HG02642 (cell line): ENCODE results near the gene ATP9A.
"Not testable (repeated sequence)": the region's sequence is repeated elsewhere in the genome, so short reads cannot be mapped to it uniquely, and the experiment has no call there.

Source experiments
- ATAC-seq: cut with Tn5 transposase; IDR thresholded peaks from one replicate; pipeline ENCODE4 v1.9.1; 2021; ENCODE audit warnings: mild to moderate bottlenecking; ENCODE audit not compliant: unreplicated experiment, poor library complexity

ATP9A gene

DNA sequence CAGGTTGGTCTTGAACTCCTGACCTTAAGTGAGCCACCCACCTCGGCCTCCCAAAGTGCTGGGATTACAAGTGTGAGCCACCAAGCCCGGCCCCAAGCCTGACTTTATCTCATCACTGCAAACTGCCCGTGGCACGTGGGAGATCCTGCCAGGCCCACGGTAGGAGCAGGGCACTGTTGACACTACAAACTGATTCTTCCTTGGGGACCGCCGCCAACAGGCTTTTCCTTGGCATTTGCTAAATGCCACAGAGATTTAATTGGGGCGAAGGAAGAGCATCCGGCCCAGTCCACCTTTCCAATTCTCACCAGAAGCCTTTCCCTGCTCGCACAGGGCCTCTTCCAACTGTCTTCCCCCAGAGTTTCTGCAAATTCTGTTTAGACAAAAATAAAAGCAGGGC is 11.0 kb downstream of the ATP9A start:
- ATAC-seq = no peak

DNA sequence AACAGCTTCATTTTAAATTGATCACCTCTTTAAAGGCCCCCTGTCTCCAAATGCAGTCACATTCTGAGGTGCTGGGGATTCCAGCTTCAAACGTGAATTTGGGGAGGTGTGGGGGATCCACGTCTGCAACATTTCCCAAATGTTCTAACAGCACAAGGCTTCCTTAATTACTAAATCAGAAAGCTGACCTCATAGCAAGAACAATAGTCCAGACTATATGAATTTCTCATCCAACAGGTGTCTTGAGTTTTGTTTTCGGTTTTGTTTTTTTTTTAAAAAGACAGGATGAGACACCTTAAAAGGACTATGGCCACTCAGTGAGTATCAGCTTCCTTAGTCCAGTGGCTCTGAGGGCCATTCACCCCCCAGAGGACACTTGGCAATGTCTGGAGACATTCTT is 11.5 kb downstream of the ATP9A start:
- ATAC-seq = no peak

DNA sequence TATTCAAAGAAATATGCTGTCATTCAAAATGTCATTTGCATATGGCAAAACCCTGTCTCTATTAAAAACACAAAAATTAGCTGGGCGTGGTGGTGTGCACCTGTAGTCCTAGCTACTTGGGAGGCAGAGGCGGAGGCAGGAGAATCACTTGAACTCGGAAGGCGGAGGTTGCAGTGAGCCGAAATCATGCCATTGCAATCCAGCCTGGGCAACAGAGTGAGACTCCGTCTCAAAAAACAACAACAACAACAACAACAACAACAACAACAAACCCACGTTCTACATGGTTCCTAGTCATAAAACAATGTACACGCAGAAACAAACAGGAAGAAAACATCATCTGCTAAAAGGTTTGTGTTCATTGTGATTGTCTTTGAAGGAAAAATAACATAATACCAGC is 15.0 kb downstream of the ATP9A start:
- ATAC-seq = not testable (repeated sequence)

DNA sequence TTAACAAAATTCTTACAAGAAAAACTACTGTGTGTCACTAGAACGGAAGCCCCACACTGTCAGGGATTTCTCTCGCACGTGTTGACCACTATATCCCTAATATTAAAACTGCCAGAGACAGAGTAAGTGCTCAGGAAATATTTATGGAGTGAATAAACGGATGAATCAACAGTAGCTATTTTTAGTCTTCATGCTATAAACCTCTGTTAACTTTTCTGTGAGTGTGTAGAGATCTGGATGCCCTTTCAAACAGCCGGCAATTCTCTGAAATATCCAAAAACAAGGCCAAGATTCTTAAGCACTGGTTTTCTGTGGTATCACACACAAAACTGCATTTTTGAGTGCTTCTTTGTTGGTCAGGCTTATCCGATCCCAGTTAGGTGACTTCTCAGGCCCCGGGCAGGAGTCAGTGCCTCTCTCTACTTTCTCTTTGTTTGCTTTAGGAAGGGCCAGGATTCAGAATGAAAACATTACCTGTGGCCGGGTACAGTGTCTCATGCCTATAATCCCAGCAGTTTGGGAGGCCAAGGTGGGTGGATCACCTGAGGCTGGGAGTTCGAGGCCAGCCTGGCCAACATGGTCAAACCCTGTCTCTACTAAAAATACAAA is 15.7 kb downstream of the ATP9A start:
- ATAC-seq = no peak

DNA sequence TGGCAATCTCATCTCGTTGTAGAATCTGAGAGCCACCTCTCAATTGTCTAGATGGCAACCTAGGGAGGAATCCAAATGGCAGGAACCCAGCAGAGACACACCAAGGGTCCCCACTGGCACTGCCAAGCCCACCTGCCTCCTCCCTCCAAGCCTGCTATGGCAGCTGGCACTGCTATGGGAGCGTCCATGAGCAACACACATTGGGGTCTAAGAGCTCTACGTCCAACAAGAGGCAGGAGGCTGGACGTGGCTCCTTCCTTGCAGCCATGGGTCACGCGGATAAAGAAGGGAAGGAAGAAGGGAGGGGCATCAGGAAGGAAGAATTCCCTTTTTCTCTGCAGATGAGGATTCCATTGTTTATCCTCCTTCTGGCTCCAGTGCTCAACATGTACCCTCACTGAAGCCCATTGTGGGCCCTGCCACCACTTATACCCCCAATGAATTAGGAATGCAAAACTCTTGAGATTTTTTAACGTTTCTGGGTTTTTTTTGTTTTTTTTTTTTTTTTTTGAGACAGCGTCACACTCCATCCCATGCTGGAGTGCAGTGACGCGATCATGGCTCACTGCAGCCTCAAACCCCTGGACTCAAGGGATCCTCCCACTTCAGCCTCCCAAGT is 17.3 kb downstream of the ATP9A start:
- ATAC-seq = no peak

DNA sequence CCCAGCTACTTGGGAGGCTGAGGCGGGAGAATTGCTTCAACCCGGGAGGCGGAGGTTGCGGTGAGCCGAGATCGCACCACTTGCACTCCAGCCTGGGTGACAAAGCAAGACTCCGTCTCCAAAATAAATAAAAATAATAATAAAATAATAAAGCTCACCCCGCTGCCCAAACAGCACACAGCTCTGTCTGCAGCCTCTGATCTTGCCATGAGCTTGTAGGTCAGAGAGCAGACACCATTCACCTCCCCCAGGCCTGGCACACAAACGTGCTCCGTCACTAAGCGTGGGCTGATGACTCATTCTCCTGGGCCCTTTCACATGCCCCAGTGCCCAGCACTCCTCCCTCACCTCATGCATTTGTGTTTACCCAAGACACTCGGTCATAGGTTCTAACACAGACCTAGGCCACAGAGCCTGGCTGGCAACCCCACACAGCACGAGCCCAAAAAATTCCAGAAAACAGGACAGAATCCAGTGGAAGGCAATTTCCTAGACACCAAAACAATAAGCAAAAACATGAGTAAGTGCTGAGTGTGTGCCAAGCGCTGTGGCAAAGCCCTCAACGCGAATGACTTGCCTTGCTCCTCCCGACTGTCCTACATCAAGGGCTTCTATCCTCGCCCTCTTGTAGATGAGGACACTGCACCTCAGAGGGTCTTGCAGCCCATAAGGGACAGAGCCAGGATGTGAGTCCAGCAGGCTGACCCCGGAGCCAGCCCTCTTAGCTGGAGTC is 18.0 kb downstream of the ATP9A start:
- no peak for ATAC-seq

DNA sequence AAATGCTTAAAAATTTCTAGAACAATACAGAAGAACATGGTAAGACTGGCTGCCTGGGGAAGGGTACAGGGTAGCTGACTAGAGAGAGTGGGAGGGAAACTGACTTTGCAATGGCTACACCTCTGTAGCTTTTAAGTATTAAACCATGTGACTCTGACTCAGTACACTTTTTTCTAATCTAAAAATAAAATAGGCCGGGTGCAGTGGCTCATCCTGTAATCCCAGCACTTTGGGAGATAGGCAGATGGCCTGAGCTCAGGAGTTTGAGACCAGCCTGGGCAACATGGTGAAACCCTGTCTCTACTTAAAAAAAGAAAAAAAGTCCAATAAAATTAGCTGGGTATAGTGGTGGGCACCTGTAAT is 18.5 kb downstream of the ATP9A start:
- ATAC-seq = no peak

DNA sequence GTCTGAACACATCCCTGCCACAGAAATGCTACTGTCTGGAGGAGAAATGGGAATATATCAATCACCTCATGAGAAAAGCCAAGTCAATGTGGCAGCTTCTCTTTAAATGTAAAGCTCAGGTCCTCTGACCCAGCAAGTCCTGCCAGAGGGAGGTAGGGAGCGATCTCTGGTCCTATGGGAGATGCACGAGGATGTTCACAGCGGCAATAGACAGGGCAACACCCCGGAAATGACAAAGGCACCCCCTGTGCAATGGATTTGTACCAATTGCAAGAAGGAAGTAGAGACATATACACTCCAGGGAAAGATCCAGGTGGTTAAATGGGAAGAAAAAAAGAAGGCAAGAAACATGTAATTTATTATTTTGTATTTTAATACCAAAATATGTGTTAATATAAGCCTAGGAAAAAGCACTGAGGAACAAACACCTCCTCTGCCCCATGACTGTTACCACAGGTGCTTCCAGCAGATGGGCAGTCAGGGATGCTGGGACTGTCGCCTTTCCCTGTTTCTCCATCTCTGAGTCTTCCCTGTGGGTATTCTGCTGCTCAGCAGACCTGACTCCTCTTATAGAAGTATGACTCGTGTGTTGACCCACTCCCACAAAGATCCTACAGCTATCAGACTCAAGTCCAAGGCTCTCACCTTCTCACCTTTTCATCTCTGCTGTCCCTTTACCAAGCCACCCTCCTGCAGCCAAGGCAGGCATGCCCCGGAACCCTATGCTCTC is 20.8 kb downstream of the ATP9A start:
- no peak for ATAC-seq

DNA sequence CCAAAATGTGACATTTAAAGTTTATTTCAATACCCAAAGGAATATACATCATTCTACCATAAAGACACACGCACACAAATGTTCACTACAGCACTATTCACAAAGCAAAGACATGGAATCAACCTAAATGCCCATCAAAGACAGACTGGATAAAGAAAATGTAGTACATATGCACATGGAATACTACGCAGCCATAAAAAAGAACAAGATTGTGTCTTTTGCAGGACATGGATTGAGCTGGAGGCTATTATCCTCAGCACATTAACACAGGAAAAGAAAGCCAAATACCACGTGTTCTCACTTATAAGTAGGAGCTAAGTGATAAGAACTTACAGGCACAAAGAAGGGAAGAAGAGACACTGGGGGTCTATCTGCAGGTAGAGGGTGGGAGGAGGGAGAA is 22.4 kb downstream of the ATP9A start:
- ATAC-seq = no peak

DNA sequence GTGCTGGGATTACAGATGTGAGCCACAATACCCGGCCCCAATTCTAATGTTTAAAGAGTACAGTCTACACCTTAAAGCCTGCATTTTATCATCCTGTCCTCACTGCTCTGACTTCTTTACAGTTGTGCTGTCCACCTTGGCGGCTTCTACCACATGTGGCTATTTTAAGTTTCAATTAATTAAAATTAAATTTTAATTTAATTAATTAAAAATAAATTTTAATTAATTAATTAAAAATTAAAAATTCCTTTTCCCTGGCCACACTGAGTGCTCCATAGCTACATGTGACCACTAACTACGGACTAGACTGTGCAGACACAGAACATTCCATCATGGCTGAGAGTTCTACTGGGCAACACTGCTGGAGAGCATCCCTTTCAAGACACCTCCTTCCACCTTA is 27.4 kb downstream of the ATP9A start:
- ATAC-seq = no peak

DNA sequence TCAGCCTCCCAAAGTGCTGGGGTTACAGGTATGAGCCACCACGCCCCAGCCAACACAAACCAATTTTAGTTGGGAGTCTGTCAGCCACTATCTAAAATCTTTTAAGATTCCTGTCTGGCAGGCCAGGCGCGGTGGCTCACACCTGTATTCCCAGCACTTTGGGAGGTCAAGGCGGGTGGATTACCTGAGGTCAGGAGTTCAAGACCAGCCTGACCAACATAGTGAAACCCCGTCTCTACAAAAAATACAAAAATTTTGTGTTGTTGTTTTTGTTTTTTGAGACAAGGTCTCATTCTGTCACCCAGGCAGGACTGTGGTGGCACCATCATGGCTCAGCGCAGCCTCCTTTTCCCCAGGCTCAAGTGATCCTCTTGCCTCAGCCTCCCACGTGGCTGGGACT is 27.9 kb downstream of the ATP9A start:
- ATAC-seq = not testable (repeated sequence)

DNA sequence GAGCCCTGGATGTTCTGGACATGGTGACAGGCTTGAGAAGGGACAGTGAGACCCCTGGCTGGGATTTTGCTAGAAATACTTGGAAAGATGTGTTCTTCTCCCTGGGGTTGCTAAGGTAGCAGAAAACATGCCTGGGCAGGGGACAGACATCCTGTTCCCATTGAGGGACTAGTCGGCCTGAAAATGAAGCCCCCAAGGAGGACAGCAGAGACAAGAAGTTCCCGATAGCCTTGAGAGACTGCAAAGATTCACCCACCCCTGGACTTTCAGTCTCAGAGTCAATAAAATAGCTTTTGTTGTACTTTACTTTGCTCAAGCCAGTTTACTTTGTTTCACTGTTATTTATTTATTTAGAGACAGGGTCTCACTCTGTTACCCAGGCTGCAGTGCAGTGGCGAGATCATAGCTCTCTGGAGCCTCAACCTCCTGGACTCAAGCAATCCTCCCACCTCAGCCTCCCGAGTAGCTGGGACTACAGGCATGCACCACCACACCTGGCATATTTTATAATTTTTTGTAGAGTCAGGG is 28.4 kb downstream of the ATP9A start:
- ATAC-seq = no peak

DNA sequence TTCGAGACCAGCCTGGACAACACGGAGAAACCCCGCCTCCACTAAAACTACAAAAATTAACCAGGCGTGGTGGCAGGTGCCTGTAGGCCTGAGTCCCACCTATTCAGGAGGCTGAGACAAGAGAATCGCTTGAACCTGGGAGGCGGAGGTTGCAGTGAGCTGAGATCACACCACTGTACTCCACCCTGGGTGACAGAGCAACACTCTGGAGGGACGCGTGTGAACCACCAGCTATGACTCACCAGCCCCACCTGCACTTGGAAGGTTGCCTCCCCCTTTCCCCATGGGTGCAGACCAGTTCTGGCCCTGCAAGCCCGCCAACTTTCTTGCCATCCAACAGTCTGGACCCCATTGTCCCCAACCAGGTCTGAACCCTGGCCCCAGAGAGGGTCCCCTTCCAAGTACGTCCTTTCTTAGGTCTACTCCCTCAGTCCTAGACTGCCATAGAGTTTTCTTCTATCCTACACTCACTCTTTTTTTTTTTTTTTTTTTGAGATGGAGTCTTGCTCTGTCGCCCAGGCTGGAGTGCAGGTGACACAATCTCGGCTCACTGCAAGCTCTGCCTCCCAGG is 29.2 kb downstream of the ATP9A start:
- ATAC-seq = no peak

DNA sequence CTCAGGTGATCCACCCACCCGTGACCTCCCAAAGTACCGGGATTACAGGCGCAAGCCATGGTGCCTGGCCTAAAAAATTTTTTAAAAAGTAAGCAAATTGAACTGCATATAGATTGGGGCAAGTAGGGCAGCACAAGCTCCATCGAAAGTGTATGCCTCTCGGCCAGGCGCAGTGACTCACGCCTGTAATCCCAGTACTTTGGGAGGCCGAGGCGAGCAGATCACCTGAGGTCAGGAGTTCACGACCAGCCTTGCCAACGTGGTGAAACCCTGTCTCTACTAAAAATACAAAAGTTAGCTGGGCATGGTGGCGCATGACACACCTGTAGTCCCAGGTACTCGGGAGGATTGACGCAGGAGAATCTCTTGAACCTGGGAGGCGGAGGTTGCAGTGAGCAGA is 29.9 kb downstream of the ATP9A start:
- not testable (repeated sequence) for ATAC-seq

DNA sequence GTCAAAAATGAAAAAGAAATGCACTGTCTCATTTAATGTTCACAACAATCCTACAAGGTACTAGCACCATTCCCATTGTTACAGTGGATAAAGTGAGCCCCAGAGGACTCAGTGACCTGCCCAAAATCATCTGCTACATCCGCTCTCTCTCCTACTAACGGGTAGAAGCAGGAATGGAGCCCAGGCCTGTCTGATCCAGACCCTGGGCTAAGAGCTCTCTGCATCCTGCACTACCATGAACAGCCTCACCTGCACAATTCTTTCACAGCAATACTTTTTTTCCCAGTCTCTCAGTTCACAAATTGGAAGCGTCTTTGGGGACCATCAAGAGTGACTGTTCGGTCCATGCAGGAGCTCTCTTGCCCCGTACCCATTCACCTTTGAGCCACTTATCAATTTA is 31.2 kb downstream of the ATP9A start:
- ATAC-seq = no peak

DNA sequence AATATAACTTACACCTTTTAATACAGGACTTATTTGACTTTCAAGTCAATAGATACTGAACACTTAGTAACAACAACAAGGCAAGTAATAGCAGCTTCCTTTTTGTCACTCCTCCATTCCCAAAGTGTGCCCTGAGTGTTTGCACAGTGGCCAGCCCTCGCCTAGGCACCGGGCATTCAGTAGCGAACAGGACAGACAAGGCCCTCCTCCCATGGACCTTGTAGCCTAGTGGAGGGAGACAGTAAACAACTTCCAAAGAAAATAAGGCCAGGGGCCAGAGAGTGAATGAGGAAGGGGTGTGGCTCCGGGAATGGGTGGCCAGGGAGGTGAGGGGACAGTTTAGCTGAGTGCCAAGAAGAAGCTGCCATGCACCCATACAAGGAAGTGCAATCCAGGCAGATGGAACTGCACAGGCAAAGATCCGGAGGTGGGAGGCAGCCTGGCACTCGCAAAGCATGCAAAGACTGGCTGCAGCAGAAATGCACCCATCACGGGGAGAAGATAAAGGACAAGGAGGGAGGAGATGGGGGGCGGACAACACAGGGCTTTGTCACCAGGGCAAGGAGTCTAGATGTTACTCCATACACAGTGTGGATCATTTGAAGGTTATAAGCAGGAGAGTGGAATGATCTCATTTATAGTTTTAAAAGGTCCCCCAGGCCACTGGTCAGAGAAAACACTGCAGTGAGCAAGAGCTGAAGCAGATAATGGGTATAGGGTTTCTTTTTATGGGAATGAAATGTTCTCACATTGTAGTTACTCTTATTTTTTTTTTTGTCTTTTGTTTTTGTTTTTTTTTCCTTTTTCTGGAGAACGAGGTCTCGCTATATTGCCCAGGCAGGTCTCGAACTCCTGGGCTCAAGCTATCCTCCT is 32.2 kb downstream of the ATP9A start:
- no peak for ATAC-seq

DNA sequence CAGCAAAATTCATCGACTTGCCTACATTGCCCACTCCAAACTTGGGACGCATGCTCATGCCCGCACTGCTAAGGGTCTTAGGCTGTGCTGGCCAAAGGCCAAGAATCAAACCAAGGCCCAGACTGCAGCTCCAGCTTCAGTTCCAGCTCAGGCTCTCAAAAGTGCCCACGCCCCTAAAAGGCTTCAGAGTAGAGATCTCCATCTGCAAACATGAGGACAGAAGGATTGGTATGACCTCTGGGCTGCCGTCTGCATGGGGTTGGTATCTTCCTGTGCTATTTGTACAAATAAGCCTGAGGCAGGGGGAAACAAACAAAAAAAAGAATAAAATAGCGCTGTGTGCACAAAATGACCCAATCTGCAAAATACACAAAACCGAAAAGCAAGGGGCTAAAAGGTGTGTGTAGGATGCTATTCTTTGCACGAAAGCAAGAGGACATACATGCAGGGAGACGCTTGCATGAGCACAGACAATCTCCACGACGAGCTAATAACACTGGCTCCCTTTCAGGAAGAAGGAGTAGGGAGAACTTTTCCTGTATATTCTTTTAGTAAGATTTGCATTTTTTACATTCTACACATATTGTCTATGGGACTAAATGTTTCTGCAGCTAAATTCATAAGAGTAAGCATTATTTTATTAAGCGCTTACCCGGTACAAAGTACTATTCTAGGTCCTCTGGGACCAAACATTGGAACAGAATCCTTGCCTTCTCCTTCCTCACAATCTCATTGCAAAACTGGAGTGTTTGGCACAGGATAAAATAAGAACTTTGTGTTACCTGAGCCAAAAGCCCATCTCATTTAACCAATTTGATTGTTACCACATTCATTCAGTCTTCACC is 33.1 kb downstream of the ATP9A start:
- no peak for ATAC-seq

DNA sequence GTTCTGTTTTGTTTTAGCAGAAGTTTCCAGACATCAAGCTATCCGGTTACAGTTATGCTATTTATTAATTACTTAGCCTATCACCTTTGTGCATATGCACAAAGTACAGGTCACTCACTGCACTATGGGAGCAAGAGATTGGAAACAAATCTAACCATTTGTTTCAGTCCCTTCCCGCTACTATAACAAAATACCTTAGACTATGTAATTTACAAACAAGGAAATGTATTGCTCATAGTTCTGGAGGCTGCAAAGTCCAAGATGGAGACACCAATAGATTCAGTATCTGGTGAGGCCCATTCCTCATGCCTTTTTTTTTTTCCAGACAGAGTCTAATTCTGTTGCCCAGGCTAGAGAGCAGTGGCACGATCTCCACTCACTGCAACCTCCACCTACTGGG is 35.1 kb downstream of the ATP9A start:
- ATAC-seq = no peak
